Measurements from ENCODE around the gene CEPT1. TPM values are rescaled to one million over a fixed set of nuclear protein-coding genes. Genes with fewer than 3 reads are reported as not detected.

CEPT1 gene
- total RNA-seq, 1 donor from 2014 or later, result 25.3 TPM

- H3K4me3 Mint-ChIP-seq (ENCODE audit: unreplicated experiment), result no peak overlapping the region
- H3K27me3 Mint-ChIP-seq (ENCODE audit: unreplicated experiment), result peaks cover 15% of the 10 kb centered on the region
- no peak overlapping the region for H3K27ac Mint-ChIP-seq (ENCODE audit: unreplicated experiment)
- H3K4me1 Mint-ChIP-seq (ENCODE audit: unreplicated experiment), result peaks cover 3% of the 10 kb centered on the region
- H3K36me3 Mint-ChIP-seq (ENCODE audit: unreplicated experiment), result no peaks in the 10 kb centered on the region
- DNase-seq (ENCODE audit: extremely low spot score, unreplicated experiment), result no peak
- H3K9me3 Mint-ChIP-seq (ENCODE audit: unreplicated experiment), result no peaks in the 10 kb centered on the region
- no peak for TF ChIP-seq CTCF (IDR thresholded peaks at IDR 0.05)
Observed at GRCh38 chr1:111201275-111202090, 61.5 kb downstream of the CEPT1 start.

DNA sequence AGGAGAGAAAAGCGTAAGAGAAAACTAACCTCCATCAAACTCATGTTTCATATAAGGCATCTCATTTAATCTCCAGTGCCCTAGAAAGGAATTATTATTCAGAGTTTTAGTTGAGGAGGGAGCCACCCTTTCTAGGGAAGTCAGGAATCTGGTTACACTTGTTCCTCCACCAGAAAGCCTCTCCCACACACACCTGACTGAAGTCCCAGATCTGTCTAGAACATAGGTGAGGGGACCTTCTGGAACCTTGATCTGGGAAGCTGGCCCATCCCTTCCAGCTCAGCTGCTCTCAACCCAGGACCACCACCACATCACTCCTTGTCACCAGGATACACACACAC is 62.3 kb downstream of the CEPT1 start:
- DNase-seq (ENCODE audit: extremely low spot score, unreplicated experiment), result no peak
- TF ChIP-seq CTCF (IDR thresholded peaks at IDR 0.05), result no peak
- Mint-ChIP-seq H3K27ac (ENCODE audit: unreplicated experiment) (no peak overlapping the region), H3K9me3 (ENCODE audit: unreplicated experiment) (no peaks in the 10 kb centered on the region), H3K4me1 (ENCODE audit: unreplicated experiment) (peaks cover 3% of the 10 kb centered on the region), H3K4me3 (ENCODE audit: unreplicated experiment) (no peak overlapping the region), H3K27me3 (ENCODE audit: unreplicated experiment) (peaks cover 20% of the 10 kb centered on the region), H3K36me3 (ENCODE audit: unreplicated experiment) (no peaks in the 10 kb centered on the region)

- peaks cover 3% of the 10 kb centered on the region for H3K4me1 Mint-ChIP-seq (ENCODE audit: unreplicated experiment)
- no peak for TF ChIP-seq CTCF (IDR thresholded peaks at IDR 0.05)
- H3K27me3 Mint-ChIP-seq (ENCODE audit: unreplicated experiment), result peaks cover 26% of the 10 kb centered on the region
- peak; percentile 62 for DNase-seq (ENCODE audit: extremely low spot score, unreplicated experiment)
- H3K9me3 Mint-ChIP-seq (ENCODE audit: unreplicated experiment), result no peaks in the 10 kb centered on the region
- no peak overlapping the region for H3K4me3 Mint-ChIP-seq (ENCODE audit: unreplicated experiment)
- no peak overlapping the region for H3K27ac Mint-ChIP-seq (ENCODE audit: unreplicated experiment)
- H3K36me3 Mint-ChIP-seq (ENCODE audit: unreplicated experiment), result no peaks in the 10 kb centered on the region
Observed at GRCh38 chr1:111202707-111203623, 62.9 kb downstream of the CEPT1 start.

- Mint-ChIP-seq H3K27ac (ENCODE audit: unreplicated experiment) (no peak overlapping the region), H3K4me1 (ENCODE audit: unreplicated experiment) (peaks cover 3% of the 10 kb centered on the region), H3K4me3 (ENCODE audit: unreplicated experiment) (peak overlapping the region; percentile 30), H3K36me3 (ENCODE audit: unreplicated experiment) (no peaks in the 10 kb centered on the region), H3K27me3 (ENCODE audit: unreplicated experiment) (peaks cover 33% of the 10 kb centered on the region), H3K9me3 (ENCODE audit: unreplicated experiment) (no peaks in the 10 kb centered on the region)
- no peak for TF ChIP-seq CTCF (IDR thresholded peaks at IDR 0.05)
- peak; percentile 82 for DNase-seq (ENCODE audit: extremely low spot score, unreplicated experiment)
Observed at GRCh38 chr1:111203681-111204200, 63.7 kb downstream of the CEPT1 start.

Data from osteocyte (in vitro differentiated cells).